NCI-H2029 (cell line): ENCODE data around the gene CLASP2.
A peak's percentile ranks its signal among the peaks of the same experiment; 100 is the strongest.
"Not testable (repeated sequence)": the region's sequence is repeated elsewhere in the genome, so short reads cannot be mapped to it uniquely, and the experiment has no call there.

ENCODE experiments used
- DNase-seq: peaks from one replicate; lab custom pipeline; 2025; lab: John Stamatoyannopoulos, UW

Gene CLASP2

GRCh38 chr3:33687406-33688010 is 30.5 kb downstream of the CLASP2 start:
- no peak for DNase-seq

- DNase-seq, result no peak
Observed at GRCh38 chr3:33682770-33683169, 35.3 kb downstream of the CLASP2 start.

GRCh38 chr3:33681667-33682066 is 36.4 kb downstream of the CLASP2 start:
- DNase-seq, result no peak

DNA sequence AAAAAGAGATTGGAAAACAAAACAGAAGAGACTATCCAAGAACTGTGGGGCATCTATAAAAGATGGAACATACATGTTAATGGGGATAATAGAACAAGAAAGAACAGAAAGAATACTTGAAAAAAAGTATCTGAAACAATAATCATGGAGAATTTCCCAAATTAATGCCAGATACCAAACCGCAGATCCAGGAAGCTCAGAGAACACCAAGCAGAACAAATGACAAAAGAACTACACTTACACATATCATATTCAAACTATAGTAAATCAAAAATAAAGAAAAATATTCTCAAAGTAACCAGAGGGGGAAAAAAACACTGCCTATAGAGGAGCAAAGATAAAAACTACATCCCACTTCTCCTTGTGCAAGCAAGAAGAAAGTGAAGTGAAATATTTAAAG is 40.0 kb downstream of the CLASP2 start:
- DNase-seq, result no peak

DNA sequence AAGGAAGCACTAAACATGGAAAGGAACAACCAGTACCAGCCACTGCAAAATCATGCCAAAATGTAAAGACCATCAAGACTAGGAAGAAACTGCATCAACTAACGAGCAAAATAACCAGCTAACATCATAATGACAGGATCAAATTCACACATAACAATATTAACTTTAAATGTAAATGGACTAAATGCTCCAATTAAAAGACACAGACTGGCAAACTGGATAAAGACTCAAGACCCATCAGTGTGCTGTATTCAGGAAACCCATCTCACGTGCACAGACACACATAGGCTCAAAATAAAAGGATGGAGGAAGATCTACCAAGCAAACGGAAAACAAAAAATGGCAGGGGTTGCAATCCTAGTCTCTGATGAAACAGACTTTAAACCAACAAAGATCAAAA is 44.6 kb downstream of the CLASP2 start:
- DNase-seq, result not testable (repeated sequence)

DNA sequence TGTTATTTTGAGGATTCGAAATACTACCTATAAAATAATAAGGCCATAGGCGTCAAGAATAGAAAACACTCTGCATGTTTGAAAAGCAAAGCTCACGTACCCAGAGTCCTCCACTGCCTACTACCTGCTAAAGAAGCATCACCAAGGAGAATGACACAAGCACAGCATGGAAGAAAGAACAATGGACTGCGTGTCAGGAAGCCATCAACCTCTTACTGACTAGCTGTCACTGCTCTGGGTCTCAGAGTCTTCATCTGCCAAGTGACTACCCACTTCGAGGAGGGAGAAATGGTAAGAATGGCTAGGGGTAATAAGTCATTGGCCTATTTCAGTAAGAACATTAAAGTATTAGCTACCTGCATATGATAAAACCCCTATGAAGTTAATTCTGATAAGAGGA is 49.4 kb downstream of the CLASP2 start:
- DNase-seq, result no peak

DNA sequence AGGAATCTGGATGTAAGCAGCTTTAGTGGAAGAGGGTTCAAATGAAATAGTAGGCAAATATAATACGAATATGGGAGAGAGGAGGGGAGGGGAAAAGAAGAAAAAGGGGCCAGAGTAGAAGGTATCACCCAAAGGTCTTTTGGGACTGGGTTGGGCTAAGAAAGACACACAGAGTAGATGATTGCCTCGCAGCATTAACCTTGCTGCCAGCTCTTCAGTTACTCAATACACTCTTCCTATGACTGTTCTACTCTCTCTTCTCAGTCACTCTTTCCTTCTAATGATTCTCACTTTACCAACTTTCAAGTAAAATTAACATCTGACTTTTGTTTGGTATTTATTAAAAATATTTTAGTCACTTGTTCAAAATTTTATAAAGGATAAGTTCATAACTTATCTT is 52.8 kb downstream of the CLASP2 start:
- no peak for DNase-seq

DNA sequence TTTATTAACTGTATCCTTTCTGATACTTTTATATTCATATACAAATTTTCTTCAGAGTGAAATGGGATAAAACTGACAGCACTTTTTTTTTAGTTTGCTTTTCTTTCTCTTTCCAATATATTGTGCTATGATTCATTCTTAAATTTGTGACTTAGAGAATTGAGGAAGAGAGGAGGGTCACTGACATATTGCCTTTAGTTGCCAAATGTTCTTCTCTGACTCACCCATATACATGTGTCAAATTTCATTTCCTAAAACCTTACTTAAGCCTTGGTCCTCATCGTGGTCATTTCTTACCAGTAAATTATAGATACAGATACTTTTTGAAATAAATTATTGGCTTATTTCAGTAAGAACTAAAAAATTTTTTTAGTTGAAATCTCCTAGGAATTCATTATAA is 53.9 kb downstream of the CLASP2 start:
- no peak for DNase-seq

DNA sequence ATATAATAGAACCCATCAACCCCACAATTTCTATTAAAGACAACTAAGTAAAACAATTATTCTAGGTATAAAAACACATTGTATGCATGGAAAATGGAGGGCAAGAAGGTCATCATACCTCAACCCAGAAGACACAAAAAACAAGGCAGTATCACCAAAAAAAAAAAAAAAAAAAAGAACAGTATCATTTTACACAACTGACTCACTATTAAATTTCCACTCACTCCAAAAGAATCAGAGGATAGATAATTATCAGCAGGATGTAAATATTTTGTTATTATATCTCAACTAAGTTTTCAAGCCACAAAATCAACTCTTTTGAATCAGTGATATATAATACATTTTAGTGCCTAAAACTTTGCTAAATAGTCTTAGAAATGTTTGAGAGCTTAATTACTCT is 55.0 kb downstream of the CLASP2 start:
- DNase-seq, result no peak

DNA sequence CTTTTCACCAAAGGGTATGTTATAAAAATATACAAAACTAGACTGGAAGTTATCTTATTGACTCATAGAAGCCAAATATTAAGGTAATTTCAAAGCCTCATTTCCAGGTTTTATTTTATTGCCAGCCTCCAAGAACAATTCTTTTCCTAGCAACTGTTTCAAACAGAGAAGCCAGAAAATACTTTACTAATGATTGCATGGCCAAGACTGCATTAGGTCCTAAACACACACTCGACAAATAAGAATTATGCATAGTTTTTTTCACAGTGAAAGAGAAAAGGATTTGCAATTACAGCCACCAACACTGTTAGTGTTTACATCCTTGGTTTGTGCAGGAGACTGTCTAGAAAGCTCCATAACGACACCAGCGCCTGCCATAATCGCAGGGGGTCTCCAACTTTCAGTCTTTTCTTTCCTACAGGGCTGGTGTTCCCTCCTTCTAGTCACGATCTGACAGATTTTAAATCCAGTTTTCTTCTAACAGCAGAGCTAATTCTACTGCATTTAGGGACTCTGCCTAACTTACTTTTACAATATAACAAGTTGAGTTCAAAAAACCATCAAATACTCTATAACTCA is 58.1 kb downstream of the CLASP2 start:
- DNase-seq, result no peak

DNA sequence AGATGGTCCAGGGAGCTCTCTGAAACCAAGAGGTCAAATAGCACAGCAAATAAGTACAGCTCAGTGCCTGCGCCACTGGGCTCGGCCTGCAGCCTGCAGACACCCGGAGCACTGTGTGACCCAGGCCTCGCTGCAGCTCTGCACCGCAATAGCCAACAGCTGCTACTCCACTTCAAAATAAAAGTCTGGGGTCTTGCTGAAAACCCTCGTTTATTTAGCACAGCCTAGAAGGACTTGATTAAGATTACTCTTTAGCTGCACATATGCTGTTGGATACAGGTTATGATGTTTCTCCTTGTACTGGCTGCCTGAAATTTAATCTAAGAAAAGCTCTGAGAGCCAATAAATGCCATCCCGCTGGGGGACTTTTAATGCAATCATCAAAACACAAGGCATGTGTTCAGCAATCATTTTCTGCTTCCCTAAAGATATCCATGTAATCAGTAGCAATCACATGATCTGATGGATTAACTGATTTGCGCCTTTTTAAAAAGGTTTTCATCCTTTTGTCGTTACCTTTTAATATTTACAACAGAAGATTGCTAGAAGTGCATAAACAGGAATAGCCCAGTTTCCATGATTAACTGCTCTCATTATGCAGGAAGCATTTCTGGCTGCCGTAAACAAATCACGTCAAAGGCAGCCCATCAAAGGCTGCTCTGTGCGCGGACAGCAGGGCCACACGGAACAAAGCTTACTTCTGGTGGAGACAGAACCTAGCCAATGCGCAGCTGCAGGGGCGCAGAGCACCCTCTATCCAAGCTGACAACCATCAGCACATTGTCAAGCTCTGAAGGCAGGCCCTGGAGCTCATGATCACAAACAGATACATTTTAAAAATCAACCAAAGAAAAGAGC is 58.8 kb downstream of the CLASP2 start:
- peak; percentile 78 for DNase-seq

DNA sequence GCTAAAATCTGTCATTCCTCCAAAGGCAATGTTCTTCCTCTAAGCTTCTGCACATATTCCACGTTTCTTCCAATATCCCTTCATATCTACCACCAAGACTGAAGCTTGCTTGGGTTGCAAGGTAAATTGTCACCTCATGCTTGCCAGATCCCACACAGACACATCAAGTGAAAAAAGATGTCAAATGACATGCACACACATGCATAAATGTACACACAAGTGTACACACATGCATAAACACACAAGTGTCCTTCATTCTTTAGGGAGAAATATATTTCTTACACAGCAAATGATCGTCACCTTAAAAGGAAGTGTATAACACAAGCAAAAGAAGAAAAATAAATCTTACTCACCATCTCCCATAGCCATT is 59.4 kb downstream of the CLASP2 start:
- no peak for DNase-seq

GRCh38 chr3:33658039-33658438 is 60.0 kb downstream of the CLASP2 start:
- no peak for DNase-seq

DNA sequence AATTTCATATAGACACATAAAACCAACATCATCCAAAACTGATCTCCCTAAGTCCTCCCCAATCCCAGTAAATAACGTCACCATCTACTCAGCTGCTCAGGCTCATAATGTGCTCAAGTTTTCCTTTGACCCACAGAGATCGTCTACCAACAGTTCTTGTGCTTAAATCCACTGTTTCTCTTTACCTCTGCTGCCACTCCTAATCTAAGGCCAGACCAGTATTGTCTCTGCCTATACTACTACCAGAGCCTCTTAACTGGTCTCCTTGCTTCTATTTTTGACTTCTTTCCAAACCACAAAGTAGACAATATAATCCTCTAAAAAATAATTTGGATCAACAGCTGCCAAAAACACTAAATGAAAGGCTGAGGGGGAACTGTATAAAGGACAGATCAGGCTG is 65.3 kb downstream of the CLASP2 start:
- peak; percentile 71 for DNase-seq

DNA sequence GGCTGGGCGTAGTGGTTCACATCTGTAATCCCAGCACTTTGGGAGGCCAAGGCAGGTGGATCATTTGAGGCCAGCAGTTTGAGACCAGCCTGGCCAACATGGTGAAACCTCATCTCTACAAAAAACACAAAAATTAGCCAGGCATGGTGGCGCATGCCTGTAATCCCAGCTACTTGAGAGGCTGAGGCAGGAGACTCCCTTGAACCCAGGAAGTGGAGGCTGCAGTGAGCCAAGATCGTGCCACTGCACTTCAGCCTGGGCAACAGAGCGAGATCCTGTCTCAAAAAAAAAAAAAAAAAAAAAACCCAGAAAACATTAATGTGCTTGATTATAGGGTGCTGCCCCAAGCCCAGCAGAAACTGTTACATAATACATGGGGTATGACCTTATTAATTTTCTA is 67.0 kb downstream of the CLASP2 start:
- DNase-seq, result not testable (repeated sequence)

GRCh38 chr3:33650495-33650894 is 67.6 kb downstream of the CLASP2 start:
- no peak for DNase-seq

GRCh38 chr3:33648793-33649192 is 69.3 kb downstream of the CLASP2 start:
- DNase-seq, result no peak

DNA sequence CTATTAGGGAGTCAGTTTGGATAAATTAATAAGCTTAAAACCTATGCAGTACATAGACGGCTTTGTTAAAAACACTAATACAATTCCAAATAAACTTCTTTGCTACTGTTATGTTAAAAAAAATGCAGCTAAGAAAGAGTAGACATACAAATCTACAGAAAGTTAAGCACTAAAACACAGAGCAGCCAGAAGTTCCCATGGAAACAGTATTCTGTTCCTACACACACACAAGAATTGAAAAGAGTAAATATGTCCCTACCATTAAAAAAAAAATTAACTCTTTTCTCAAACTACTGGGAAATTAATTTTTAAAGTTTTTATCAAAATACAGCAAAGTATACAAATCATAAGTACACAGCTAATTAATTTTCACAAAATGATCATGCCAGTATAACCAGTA is 71.6 kb downstream of the CLASP2 start:
- DNase-seq, result no peak

DNA sequence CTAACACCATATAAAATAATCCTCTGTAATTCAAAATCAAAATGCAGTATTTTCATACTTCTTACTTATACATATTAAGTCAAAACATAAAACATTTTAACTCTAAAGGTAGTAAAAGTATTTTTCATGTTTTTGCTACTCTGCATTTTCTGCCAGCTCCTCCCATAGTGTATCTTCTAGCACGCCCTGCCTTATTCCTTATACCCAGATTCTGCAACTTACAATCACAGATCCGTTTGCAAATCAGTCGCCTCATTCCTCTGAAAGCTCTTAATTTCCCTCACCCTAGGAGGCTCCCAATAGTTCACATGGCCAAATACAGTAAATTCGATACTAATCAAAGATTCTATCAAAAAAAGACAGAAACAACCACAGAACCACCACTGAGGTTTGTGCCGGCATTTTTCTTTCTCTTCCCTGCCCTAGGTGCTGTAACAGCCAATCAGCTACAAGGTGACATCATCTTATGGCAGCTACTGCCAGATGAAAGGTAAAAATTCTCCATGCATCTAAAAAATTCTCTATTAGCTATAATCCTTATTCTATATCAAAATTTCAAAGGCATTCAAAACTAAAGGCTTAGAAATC is 72.9 kb downstream of the CLASP2 start:
- peak; percentile 48 for DNase-seq

DNA sequence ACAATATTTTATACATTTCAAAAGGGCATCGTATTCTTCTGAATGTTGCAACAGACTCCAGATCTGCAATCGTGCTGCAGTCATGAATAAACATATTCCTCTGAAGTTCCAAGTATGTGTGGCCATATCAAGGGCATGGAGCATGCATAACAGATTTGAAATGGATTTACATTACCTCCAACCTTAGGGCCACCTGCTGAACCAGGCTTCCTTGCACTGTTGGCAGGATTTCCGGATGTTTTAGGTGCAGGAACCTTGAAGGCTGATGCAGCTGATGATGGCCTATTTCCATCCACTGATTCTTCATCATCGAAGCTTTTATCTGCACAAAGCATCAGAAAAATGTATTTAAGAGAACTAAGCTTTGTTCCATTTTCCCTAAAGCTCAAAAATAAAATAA is 73.5 kb downstream of the CLASP2 start:
- DNase-seq, result no peak

GRCh38 chr3:33642806-33643205 is 75.2 kb downstream of the CLASP2 start:
- no peak for DNase-seq

GRCh38 chr3:33639889-33640288 is 78.2 kb downstream of the CLASP2 start:
- no peak for DNase-seq

DNA sequence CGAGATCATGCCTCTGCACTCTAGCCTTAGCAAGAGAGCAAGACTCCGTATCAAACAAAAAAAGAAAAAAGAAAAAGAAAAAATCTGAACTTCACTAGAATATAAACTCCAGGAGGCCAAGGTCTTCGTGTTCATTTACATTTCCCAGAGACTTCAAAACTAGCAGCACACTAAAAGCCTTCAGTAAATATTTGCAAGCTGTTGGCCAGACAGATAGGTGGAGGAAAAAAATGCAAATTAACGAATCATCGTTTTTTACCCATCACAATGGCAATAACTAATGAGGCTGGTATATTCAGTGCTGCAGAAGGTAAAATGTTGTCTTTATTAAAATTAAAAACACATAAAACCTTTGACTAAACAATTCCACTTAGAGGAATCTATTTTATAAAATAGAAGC is 80.6 kb downstream of the CLASP2 start:
- no peak for DNase-seq
